Sigmoid colon (tissue), 7 donors: ENCODE measurements around the gene PEX7. TPM values are rescaled to one million over a fixed set of nuclear protein-coding genes. Genes with fewer than 3 reads are reported as not detected.
A peak's percentile ranks its signal among the peaks of the same experiment; 100 is the strongest.

ENCODE experiments used
- DNase-seq: peaks from one replicate; pipeline ENCODE4 v3.0.0-alpha.2; 2019
- H3K27ac ChIP-seq, 4 donors: fragments of 200-600 bp; sonication (generic); one replicate each; pipeline ENCODE4 v1.5.1; 2016 to 2019; ENCODE audit warnings: mild to moderate bottlenecking in 1 of 4
- H3K27me3 ChIP-seq, 3 donors: fragments of 200-600 bp; sonication (generic); one replicate each; pipeline ENCODE4 v1.5.1; 2019; ENCODE audit warnings: mild to moderate bottlenecking in 1 of 3
- H3K36me3 ChIP-seq, 4 donors: fragments of 200-600 bp; sonication (generic); one replicate each; pipeline ENCODE4 v1.5.1; 2016 to 2019
- H3K4me1 ChIP-seq, 4 donors: fragments of 200-600 bp; sonication (generic); one replicate each; pipeline ENCODE4 v1.5.1; 2017 to 2019
- H3K4me3 ChIP-seq, 4 donors: fragments of 200-600 bp; sonication (generic); one replicate each; pipeline ENCODE4 v1.5.1; 2017 to 2019; ENCODE audit warnings: mild to moderate bottlenecking in 2 of 4, moderate library complexity in 1 of 4
- H3K9me3 ChIP-seq, 4 donors: fragments of 200-600 bp in 3 of 4; sonication (generic) in 3 of 4; one replicate each; pipeline versions ENCODE4 v1.5.1 to v1.6.1; 2013 to 2019
- CTCF ChIP-seq, 4 experiments: fragments of 450-650 bp in 3 of 4; fragments of 200-600 bp in 1 of 4; IDR thresholded peaks; one replicate each; pipeline ENCODE4 v1.5.1; 2016 to 2019; ENCODE audit warnings: antibody characterized with exemption in 4 of 4, mild to moderate bottlenecking in 3 of 4, moderate library complexity in 2 of 4
- EP300 ChIP-seq, 4 donors: sonication (generic); formaldehyde crosslinking; IDR thresholded peaks; one replicate each; pipeline ENCODE4 v1.6.1; 2017; ENCODE audit warnings: antibody characterized with exemption in 4 of 4
- POLR2A ChIP-seq, 2 donors: fragments of 450-650 bp; IDR thresholded peaks; one replicate each; pipeline ENCODE4 v1.6.1; 2016; ENCODE audit warnings: antibody characterized with exemption in 2 of 2, mild to moderate bottlenecking in 2 of 2, moderate library complexity in 2 of 2
- POLR2AphosphoS5 ChIP-seq, 4 donors: sonication (generic); formaldehyde crosslinking; IDR thresholded peaks; one replicate each; pipeline ENCODE4 v1.6.1; 2017; ENCODE audit warnings: antibody characterized with exemption in 4 of 4
- WGBS, 2 donors: extraction: QIAGEN DNeasy Blood & Tissue Kit; methylation state at CpG; one replicate each; pipeline ENCODE4 v1.1.7; 2013; 5-methylcytosine and 5-hydroxymethylcytosine counted together
- intact Hi-C: fragments of 100-400 bp; cut with DNase I; formaldehyde crosslinking; loops from one replicate; pipeline ENCODE4 v1.15.1; 2023
- polyA plus RNA-seq, 3 donors: library from polyadenylated mRNA; stranded (reverse); fragments of 200-250 nt; gene quantifications; one replicate each; pipeline ENCODE4 v1.2.3, GENCODE V29; 2013
- total RNA-seq, 4 donors: library from RNA; depleted of rRNA; stranded (reverse); fragments of >200 nt; gene quantifications; one replicate each; pipeline ENCODE4 v1.1.0, GENCODE V29; 2016
- donor health status: healthy with polysubstance abuse.
- donor health status: Bipolar disorder and iron deficiency.
- donor health status: healthy.

Gene PEX7
- 1 to 10 TPM; 2.9 to 7.1 (median 5.5) TPM for total RNA-seq
- 10 to 100 TPM in 2 of 3 donors, 1 to 10 TPM in 1; 6.9 to 15.0 (median 12.9) TPM for polyA plus RNA-seq

- Histone ChIP-seq H3K9me3 (no peaks in the 10 kb centered on the region), H3K4me1 (peaks cover 0 to 13% (median 6%) of the 10 kb centered on the region in 4 donors), H3K4me3 (peak within 1 kb of the TSS; percentile 49 to 82 (median 74)), H3K36me3 (peaks cover 0 to 17% (median 4%) of the 10 kb centered on the region in 4 donors), H3K27ac (peak within 1 kb of the TSS; percentile 91 to 95 (median 93)), H3K27me3 (no peaks in the 10 kb centered on the region)
- TF ChIP-seq POLR2AphosphoS5 (IDR thresholded peaks at IDR 0.05) = peak; percentile 9 to 69 (median 44)
- no peak for TF ChIP-seq POLR2A (IDR thresholded peaks at IDR 0.05)
- no peak for TF ChIP-seq EP300 (IDR thresholded peaks at IDR 0.05)
- TF ChIP-seq CTCF (IDR thresholded peaks at IDR 0.05) = peak; percentile 37 to 62 (median 42)
- intact Hi-C loops = loop anchor here (10.0 kb wide), 1 partner anchor 492 kb away; no protein-coding TSS in a partner anchor
- 0 to 1% methylated on average over 78 of the region's 78 CpGs for WGBS, 2 donors
- DNase-seq = peak; percentile 96
Observed at GRCh38 chr6:136822376-136823127, at the start of gene PEX7. PEX7 (plus strand) TSS chr6:136822592; CDS start chr6:136822666, 74 bp downstream.

- Histone ChIP-seq H3K9me3 (no peaks in the 10 kb centered on the region), H3K4me1 (peaks cover 0 to 8% (median 0%) of the 10 kb centered on the region in 4 donors), H3K27me3 (no peaks in the 10 kb centered on the region), H3K27ac (no peak overlapping the region), H3K4me3 (no peak overlapping the region), H3K36me3 (no peaks in the 10 kb centered on the region)
- intact Hi-C loops = no loop called here
- TF ChIP-seq POLR2AphosphoS5 (IDR thresholded peaks at IDR 0.05) (no peak), CTCF (IDR thresholded peaks at IDR 0.05) (no peak), POLR2A (IDR thresholded peaks at IDR 0.05) (no peak), EP300 (IDR thresholded peaks at IDR 0.05) (no peak)
- WGBS, 2 donors = 81 to 90% methylated on average over 6 of the region's 6 CpGs
- no peak for DNase-seq
Observed at GRCh38 chr6:136772685-136773472, 49.5 kb upstream of the PEX7 start.

GRCh38 chr6:136773473-136773796 is 49.0 kb upstream of the PEX7 start:
- Histone ChIP-seq H3K27ac (no peak overlapping the region), H3K36me3 (no peaks in the 10 kb centered on the region), H3K4me1 (peaks cover 0 to 8% (median 0%) of the 10 kb centered on the region in 4 donors), H3K4me3 (no peak overlapping the region), H3K9me3 (no peaks in the 10 kb centered on the region), H3K27me3 (no peaks in the 10 kb centered on the region)
- TF ChIP-seq POLR2AphosphoS5 (IDR thresholded peaks at IDR 0.05) (no peak), EP300 (IDR thresholded peaks at IDR 0.05) (no peak), POLR2A (IDR thresholded peaks at IDR 0.05) (no peak)
- no peak for DNase-seq
- intact Hi-C loops = no loop called here
- 94% methylated on average over 4 of the region's 4 CpGs for WGBS, 2 donors

- H3K27me3 ChIP-seq = no peaks in the 10 kb centered on the region
- H3K4me1 ChIP-seq = peaks cover 0 to 8% (median 0%) of the 10 kb centered on the region in 4 donors
- no peaks in the 10 kb centered on the region for H3K9me3 ChIP-seq
- H3K36me3 ChIP-seq = no peaks in the 10 kb centered on the region
- intact Hi-C loops = no loop called here
- peak overlapping the region in 1 of 4 donors; percentile 9 for H3K27ac ChIP-seq
- TF ChIP-seq POLR2A (IDR thresholded peaks at IDR 0.05) (no peak), EP300 (IDR thresholded peaks at IDR 0.05) (no peak), POLR2AphosphoS5 (IDR thresholded peaks at IDR 0.05) (no peak), CTCF (IDR thresholded peaks at IDR 0.05) (no peak)
- no peak overlapping the region for H3K4me3 ChIP-seq
- WGBS, 2 donors = 78 to 85% methylated on average over 6 of the region's 6 CpGs
- DNase-seq = no peak
Observed at GRCh38 chr6:136774228-136775041, 48.0 kb upstream of the PEX7 start.
